Brain microvascular endothelial cell (primary cell): ENCODE data around the gene ALDOA.
"Not testable (repeated sequence)": the region's sequence is repeated elsewhere in the genome, so short reads cannot be mapped to it uniquely, and the experiment has no call there.

Experiments used
- DNase-seq: peaks from one replicate; pipeline ENCODE4 v3.0.0-alpha.2; 2020
- H3K27ac ChIP-seq: fragments of 250-450 bp; sonication (Bioruptor Pico); 2 replicates; pipeline ENCODE4 v1.5.1; 2020; ENCODE audit warnings: mild to moderate bottlenecking, moderate library complexity
- H3K27me3 ChIP-seq: fragments of 250-450 bp; sonication (Bioruptor Pico); replicated peaks from 2 replicates; pipeline ENCODE4 v1.5.1; 2020; ENCODE audit warnings: mild to moderate bottlenecking
- H3K36me3 ChIP-seq: fragments of 250-450 bp; sonication (Bioruptor Pico); replicated peaks from 2 replicates; pipeline ENCODE4 v1.5.1; 2020; ENCODE audit warnings: mild to moderate bottlenecking
- H3K4me3 ChIP-seq: 2 replicates; pipeline ENCODE4 v1.5.1; 2011; ENCODE audit warnings: low read depth, mild to moderate bottlenecking, control low read depth, low read length, moderate library complexity
- CTCF ChIP-seq: IDR thresholded peaks from 2 replicates; pipeline ENCODE4 v1.5.1; 2011; ENCODE audit warnings: low read depth, mild to moderate bottlenecking, moderate library complexity, low read length, control low read depth, inconsistent platforms; ENCODE audit errors: missing control alignments
- in situ Hi-C: cut with HindIII; loops from 2 replicates; pipeline ENCODE4 v1.10.0; 2017; ENCODE audit warnings: low sequenced_read_pairs, low pct_ligation_motif_present

Gene ALDOA

GRCh38 chr16:30113031-30113710 is 47.6 kb downstream of the ALDOA start, which contains the start of gene GDPD3:
Gene GDPD3, minus strand, starts transcription at chr16:30113537. Its CDS starts 59 bp downstream, at chr16:30113478.
- DNase-seq: no peak
- Histone ChIP-seq H3K27me3 (no peaks in the 10 kb centered on the region), H3K27ac (no peak within 1 kb of the TSS), H3K4me3 (no peak within 1 kb of the TSS), H3K36me3 (peaks cover 20% of the 10 kb centered on the region)
- in situ Hi-C loops: no loop called here
- no peak for TF ChIP-seq CTCF

GRCh38 chr16:30113711-30114333 is 48.3 kb downstream of the ALDOA start:
- Histone ChIP-seq H3K4me3 (no peak overlapping the region), H3K36me3 (peaks cover 20% of the 10 kb centered on the region), H3K27ac (no peak overlapping the region), H3K27me3 (no peaks in the 10 kb centered on the region)
- no peak for TF ChIP-seq CTCF
- DNase-seq: no peak
- in situ Hi-C loops: no loop called here

GRCh38 chr16:30114411-30114810 is 48.9 kb downstream of the ALDOA start:
- in situ Hi-C loops: no loop called here
- Histone ChIP-seq H3K27me3 (no peaks in the 10 kb centered on the region), H3K4me3 (no peak overlapping the region), H3K27ac (no peak overlapping the region), H3K36me3 (peaks cover 21% of the 10 kb centered on the region)
- no peak for DNase-seq
- no peak for TF ChIP-seq CTCF

GRCh38 chr16:30114833-30115232 is 49.3 kb downstream of the ALDOA start:
- DNase-seq, in situ Hi-C loops: not testable (repeated sequence)
- H3K36me3 ChIP-seq: peaks cover 26% of the 10 kb centered on the region

GRCh38 chr16:30115238-30115637 is 49.7 kb downstream of the ALDOA start:
- Histone ChIP-seq H3K27me3 (no peaks in the 10 kb centered on the region), H3K27ac (no peak overlapping the region), H3K36me3 (peaks cover 28% of the 10 kb centered on the region), H3K4me3 (no peak overlapping the region)
- no peak for TF ChIP-seq CTCF
- DNase-seq: no peak
- in situ Hi-C loops: no loop called here

More at GRCh38 chr16:30114833-30115232, 49.3 kb downstream of the ALDOA start:
- H3K27me3 ChIP-seq, H3K27ac ChIP-seq, H3K4me3 ChIP-seq: not testable (repeated sequence)

GRCh38 chr16:30116291-30117207 is 51.0 kb downstream of the ALDOA start:
- in situ Hi-C loops: no loop called here
- DNase-seq: no peak
- Histone ChIP-seq H3K27me3 (no peaks in the 10 kb centered on the region), H3K27ac (no peak overlapping the region), H3K36me3 (peaks cover 35% of the 10 kb centered on the region), H3K4me3 (no peak overlapping the region)
- no peak for TF ChIP-seq CTCF
